ENCODE data around the gene RHBDF1. TPM values are rescaled to one million over a fixed set of nuclear protein-coding genes. Genes with fewer than 3 reads are reported as not detected.

Gene RHBDF1
- total and polyA plus RNA-seq, 2 experiments from 2014 or later, result 41.5 to 73.6 TPM

- no peak for DNase-seq (ENCODE audit: low spot score)
- no peaks in the 10 kb centered on the region for H3K36me3 ChIP-seq (replicated peaks; ENCODE audit: insufficient read depth, low read depth)
- H3K4me3 ChIP-seq, result no peak overlapping the region
- H3K4me2 ChIP-seq, result no peak overlapping the region
- no peaks in the 10 kb centered on the region for H3K9me2 ChIP-seq (replicated peaks; ENCODE audit: insufficient read depth)
- H3K27ac ChIP-seq, result no peak overlapping the region
- H3K79me2 ChIP-seq, result no peaks in the 10 kb centered on the region
- no peaks in the 10 kb centered on the region for H4K20me1 ChIP-seq (ENCODE audit: insufficient read depth, poor library complexity, severe bottlenecking)
- H2AFZ ChIP-seq, result no peak overlapping the region
- 87% methylated on average over 15 of the region's 15 CpGs for WGBS (ENCODE audit: low lambda C conversion rate, missing lambda C conversion rate)
- H3K4me1 ChIP-seq (ENCODE audit: insufficient read depth), result no peaks in the 10 kb centered on the region
- TF ChIP-seq EZH2 (IDR thresholded peaks at IDR 0.05; ENCODE audit: borderline replicate concordance), result no peak
- TF ChIP-seq EZH2phosphoT487 (IDR thresholded peaks at IDR 0.05; ENCODE audit: low read depth, severe bottlenecking, unreplicated experiment), result no peak
- TF ChIP-seq CTCF (IDR thresholded peaks at IDR 0.05; ENCODE audit: poor library complexity), result no peak
- H3K27me3 ChIP-seq, result no peaks in the 10 kb centered on the region
- no peaks in the 10 kb centered on the region for H3K9me3 ChIP-seq (ENCODE audit: low read depth)
These were observed 36.0 kb downstream of the RHBDF1 start for GRCh38 chr16:36336-36984.

- TF ChIP-seq EZH2 (IDR thresholded peaks at IDR 0.05; ENCODE audit: borderline replicate concordance) (no peak), CTCF (IDR thresholded peaks at IDR 0.05; ENCODE audit: poor library complexity) (no peak), EZH2phosphoT487 (IDR thresholded peaks at IDR 0.05; ENCODE audit: low read depth, severe bottlenecking, unreplicated experiment) (no peak)
- no peaks in the 10 kb centered on the region for H3K79me2 ChIP-seq
- DNase-seq (ENCODE audit: low spot score), result no peak
- no peak overlapping the region for H3K4me2 ChIP-seq
- no peaks in the 10 kb centered on the region for H3K27me3 ChIP-seq
- H3K27ac ChIP-seq, result no peak overlapping the region
- 94% methylated on average over 10 of the region's 11 CpGs for WGBS (ENCODE audit: low lambda C conversion rate, missing lambda C conversion rate)
- H3K9me2 ChIP-seq (replicated peaks; ENCODE audit: insufficient read depth), result no peaks in the 10 kb centered on the region
- H3K36me3 ChIP-seq (replicated peaks; ENCODE audit: insufficient read depth, low read depth), result no peaks in the 10 kb centered on the region
- H3K4me3 ChIP-seq, result no peak overlapping the region
- no peaks in the 10 kb centered on the region for H3K4me1 ChIP-seq (ENCODE audit: insufficient read depth)
- no peak overlapping the region for H2AFZ ChIP-seq
- no peaks in the 10 kb centered on the region for H3K9me3 ChIP-seq (ENCODE audit: low read depth)
- H4K20me1 ChIP-seq (ENCODE audit: insufficient read depth, poor library complexity, severe bottlenecking), result no peaks in the 10 kb centered on the region
These were observed 36.6 kb downstream of the RHBDF1 start for GRCh38 chr16:35678-36305.

- no peak overlapping the region for H3K4me3 ChIP-seq
- no peak overlapping the region for H2AFZ ChIP-seq
- no peak for DNase-seq (ENCODE audit: low spot score)
- no peak overlapping the region for H3K27ac ChIP-seq
- no peaks in the 10 kb centered on the region for H4K20me1 ChIP-seq (ENCODE audit: insufficient read depth, poor library complexity, severe bottlenecking)
- no peaks in the 10 kb centered on the region for H3K27me3 ChIP-seq
- TF ChIP-seq EZH2 (IDR thresholded peaks at IDR 0.05; ENCODE audit: borderline replicate concordance) (no peak), EZH2phosphoT487 (IDR thresholded peaks at IDR 0.05; ENCODE audit: low read depth, severe bottlenecking, unreplicated experiment) (no peak), CTCF (IDR thresholded peaks at IDR 0.05; ENCODE audit: poor library complexity) (no peak)
- no peaks in the 10 kb centered on the region for H3K79me2 ChIP-seq
- no peak overlapping the region for H3K4me2 ChIP-seq
- H3K9me2 ChIP-seq (replicated peaks; ENCODE audit: insufficient read depth), result no peaks in the 10 kb centered on the region
- 90% methylated on average over 13 of the region's 17 CpGs for WGBS (ENCODE audit: low lambda C conversion rate, missing lambda C conversion rate)
- no peaks in the 10 kb centered on the region for H3K9me3 ChIP-seq (ENCODE audit: low read depth)
- H3K4me1 ChIP-seq (ENCODE audit: insufficient read depth), result no peaks in the 10 kb centered on the region
- no peaks in the 10 kb centered on the region for H3K36me3 ChIP-seq (replicated peaks; ENCODE audit: insufficient read depth, low read depth)
These were observed 37.3 kb downstream of the RHBDF1 start for GRCh38 chr16:35011-35677.

Data from hepatocyte (in vitro differentiated cells).